ENCODE results near the gene SUSD1. TPM values are rescaled to one million over a fixed set of nuclear protein-coding genes. Genes with fewer than 3 reads are reported as not detected.

SUSD1 gene
- total and polyA plus RNA-seq, 2 donors (not counting 3 experiments of a cell fraction or from before 2014, with no cell fraction given): 33.1 to 37.8 TPM

GRCh38 chr9:112033237-112034215 is 141.6 kb downstream of the SUSD1 start:
- Histone ChIP-seq H3K9ac (replicated peaks; ENCODE audit: extremely low read depth, insufficient read depth, low read length) (no peak overlapping the region), H3K36me3 (ENCODE audit: control insufficient read depth in 2 of 2, extremely low read depth in 1 of 2, insufficient read depth in 2 of 2, low read length in 2 of 2) (no peaks in the 10 kb centered on the region), H3K9me3 (replicated peaks; ENCODE audit: control insufficient read depth, insufficient read depth, low read length) (no peaks in the 10 kb centered on the region), H4K20me1 (replicated peaks; ENCODE audit: control insufficient read depth, extremely low read depth, insufficient read depth, low read length) (no peaks in the 10 kb centered on the region), H3K27me3 (ENCODE audit: control insufficient read depth in 2 of 2, insufficient read depth in 2 of 2, low read length in 2 of 2) (no peaks in the 10 kb centered on the region), H3K4me2 (ENCODE audit: insufficient read depth, low read length) (no peak overlapping the region), H3K27ac (ENCODE audit: insufficient read depth, low read depth, low read length) (no peak overlapping the region), H3K4me1 (ENCODE audit: control insufficient read depth, extremely low read depth, insufficient read depth, low read length) (peaks cover 29% of the 10 kb centered on the region), H3K79me2 (ENCODE audit: control insufficient read depth, insufficient read depth, low read length) (no peaks in the 10 kb centered on the region), H3K9me1 (replicated peaks; ENCODE audit: control insufficient read depth, extremely low read depth, insufficient read depth, low read length) (no peaks in the 10 kb centered on the region), H2AFZ (ENCODE audit: low read depth, low read length) (no peak overlapping the region), H3K4me3 (replicated peaks in 1 of 3; ENCODE audit: insufficient read depth in 1 of 3, low read depth in 1 of 3, low read length in 3 of 3) (no peak overlapping the region)
- no TSS peak for BruUV-seq (replicated peaks)
- dilution Hi-C loops (cut with MboI; ENCODE audit: extremely low pct_ligation_motif_present, low sequenced_read_pairs): no loop called here
- TF ChIP-seq MYC (IDR thresholded peaks at IDR 0.05; ENCODE audit: low read depth, low read length) (no peak), JUN (IDR thresholded peaks at IDR 0.05; ENCODE audit: borderline replicate concordance, insufficient read depth, insufficient read length, low read depth) (no peak)
- FAIRE-seq (no peak), DNase-seq (ENCODE audit: low read depth, low spot score) (no peak)
- ChIA-PET CTCF (interaction anchor here (1.0 to 4.1 kb wide), 5 partner anchors 11 to 274 kb away, joined by 3 to 17 read pairs (median 3); no protein-coding TSS in a partner anchor), POLR2A (interaction anchor here (0.6 kb wide), 1 partner anchor 312 kb away, joined by 3 read pairs; no protein-coding TSS in a partner anchor)
- intact Hi-C loops (cut with micrococcal nuclease): no loop called here

DNA sequence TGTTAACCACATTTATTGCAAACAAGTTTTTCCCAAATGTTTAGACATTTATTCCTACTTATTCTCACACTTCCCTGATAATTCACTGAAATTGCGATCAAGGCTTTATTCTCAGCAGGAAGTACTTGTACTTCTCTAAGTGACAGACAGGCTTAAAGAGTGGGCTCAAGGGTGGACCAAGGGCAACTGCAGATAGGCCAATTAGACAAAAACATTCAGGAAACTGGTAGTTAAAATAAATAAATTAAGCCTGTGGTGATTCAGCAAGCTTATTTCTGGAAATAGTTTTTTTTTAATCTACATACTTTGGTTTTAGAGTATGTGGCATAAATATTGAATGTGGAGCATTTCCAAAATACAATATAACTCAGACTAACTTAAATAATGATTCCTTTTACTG is 142.4 kb downstream of the SUSD1 start:
- TF ChIP-seq GATA2 (IDR thresholded peaks at IDR 0.05; ENCODE audit: insufficient read depth, insufficient read length, low read depth, low read length): no peak
- TF ChIP-seq EZH2 (IDR thresholded peaks at IDR 0.05; ENCODE audit: borderline replicate concordance, low read depth, low read length, severe bottlenecking): no peak
- TF ChIP-seq JUN (IDR thresholded peaks at IDR 0.05; ENCODE audit: borderline replicate concordance, insufficient read depth, insufficient read length, low read depth): no peak
- no peak for TF ChIP-seq FOS (IDR thresholded peaks at IDR 0.05; ENCODE audit: borderline replicate concordance, insufficient read depth, low read length)
- TF ChIP-seq, protein P1, sequence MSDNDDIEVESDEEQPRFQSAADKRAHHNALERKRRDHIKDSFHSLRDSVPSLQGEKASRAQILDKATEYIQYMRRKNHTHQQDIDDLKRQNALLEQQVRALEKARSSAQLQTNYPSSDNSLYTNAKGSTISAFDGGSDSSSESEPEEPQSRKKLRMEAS (IDR thresholded peaks at IDR 0.05; ENCODE audit: insufficient read depth, insufficient read length): no peak
- TF ChIP-seq, protein P2, sequence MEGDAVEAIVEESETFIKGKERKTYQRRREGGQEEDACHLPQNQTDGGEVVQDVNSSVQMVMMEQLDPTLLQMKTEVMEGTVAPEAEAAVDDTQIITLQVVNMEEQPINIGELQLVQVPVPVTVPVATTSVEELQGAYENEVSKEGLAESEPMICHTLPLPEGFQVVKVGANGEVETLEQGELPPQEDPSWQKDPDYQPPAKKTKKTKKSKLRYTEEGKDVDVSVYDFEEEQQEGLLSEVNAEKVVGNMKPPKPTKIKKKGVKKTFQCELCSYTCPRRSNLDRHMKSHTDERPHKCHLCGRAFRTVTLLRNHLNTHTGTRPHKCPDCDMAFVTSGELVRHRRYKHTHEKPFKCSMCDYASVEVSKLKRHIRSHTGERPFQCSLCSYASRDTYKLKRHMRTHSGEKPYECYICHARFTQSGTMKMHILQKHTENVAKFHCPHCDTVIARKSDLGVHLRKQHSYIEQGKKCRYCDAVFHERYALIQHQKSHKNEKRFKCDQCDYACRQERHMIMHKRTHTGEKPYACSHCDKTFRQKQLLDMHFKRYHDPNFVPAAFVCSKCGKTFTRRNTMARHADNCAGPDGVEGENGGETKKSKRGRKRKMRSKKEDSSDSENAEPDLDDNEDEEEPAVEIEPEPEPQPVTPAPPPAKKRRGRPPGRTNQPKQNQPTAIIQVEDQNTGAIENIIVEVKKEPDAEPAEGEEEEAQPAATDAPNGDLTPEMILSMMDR (IDR thresholded peaks at IDR 0.05; ENCODE audit: extremely low read depth in 1 of 2, insufficient read depth in 1 of 2, low read depth in 1 of 2, low read length in 2 of 2): no peak
- no peak for TF ChIP-seq POLR2AphosphoS5 (IDR thresholded peaks at IDR 0.05; ENCODE audit: insufficient read depth, low read depth, low read length)
- TF ChIP-seq MYC (IDR thresholded peaks at IDR 0.05; ENCODE audit: low read depth, low read length): no peak
- H2AFZ ChIP-seq (ENCODE audit: low read depth, low read length): no peak overlapping the region
- H3K9me3 ChIP-seq (replicated peaks; ENCODE audit: control insufficient read depth, insufficient read depth, low read length): no peaks in the 10 kb centered on the region
- H3K4me3 ChIP-seq (replicated peaks in 1 of 3; ENCODE audit: insufficient read depth in 1 of 3, low read depth in 1 of 3, low read length in 3 of 3): no peak overlapping the region
- peaks cover 29% of the 10 kb centered on the region for H3K4me1 ChIP-seq (ENCODE audit: control insufficient read depth, extremely low read depth, insufficient read depth, low read length)
- ChIA-PET CTCF (interaction anchor here (0.5 to 4.1 kb wide), 3 partner anchors 42 to 301 kb away, joined by 3 to 17 read pairs (median 3); no protein-coding TSS in a partner anchor), POLR2A (interaction anchor here (0.6 kb wide), 1 partner anchor 313 kb away, joined by 3 read pairs; no protein-coding TSS in a partner anchor)
- no peaks in the 10 kb centered on the region for H3K79me2 ChIP-seq (ENCODE audit: control insufficient read depth, insufficient read depth, low read length)
- H3K4me2 ChIP-seq (ENCODE audit: insufficient read depth, low read length): no peak overlapping the region
- H3K9me1 ChIP-seq (replicated peaks; ENCODE audit: control insufficient read depth, extremely low read depth, insufficient read depth, low read length): no peaks in the 10 kb centered on the region
- no peak overlapping the region for H3K9ac ChIP-seq (replicated peaks; ENCODE audit: extremely low read depth, insufficient read depth, low read length)
- dilution Hi-C loops (cut with MboI; ENCODE audit: extremely low pct_ligation_motif_present, low sequenced_read_pairs): no loop called here
- no peak overlapping the region for H3K27ac ChIP-seq (ENCODE audit: insufficient read depth, low read depth, low read length)
- DNase-seq (ENCODE audit: low read depth, low spot score) (no peak), FAIRE-seq (no peak)
- intact Hi-C loops (cut with micrococcal nuclease): no loop called here
- H3K36me3 ChIP-seq (ENCODE audit: control insufficient read depth in 2 of 2, extremely low read depth in 1 of 2, insufficient read depth in 2 of 2, low read length in 2 of 2): no peaks in the 10 kb centered on the region
- no peaks in the 10 kb centered on the region for H4K20me1 ChIP-seq (replicated peaks; ENCODE audit: control insufficient read depth, extremely low read depth, insufficient read depth, low read length)
- no TSS peak for BruUV-seq (replicated peaks)
- no peaks in the 10 kb centered on the region for H3K27me3 ChIP-seq (ENCODE audit: control insufficient read depth in 2 of 2, insufficient read depth in 2 of 2, low read length in 2 of 2)

Measured in endothelial cell of umbilical vein (primary cell).